ENCODE results near the gene ITPRID2. TPM values are rescaled to one million over a fixed set of nuclear protein-coding genes. Genes with fewer than 3 reads are reported as not detected.

The ITPRID2 gene
- total RNA-seq, 2 donors from 2014 or later = 111 to 136 TPM

DNA sequence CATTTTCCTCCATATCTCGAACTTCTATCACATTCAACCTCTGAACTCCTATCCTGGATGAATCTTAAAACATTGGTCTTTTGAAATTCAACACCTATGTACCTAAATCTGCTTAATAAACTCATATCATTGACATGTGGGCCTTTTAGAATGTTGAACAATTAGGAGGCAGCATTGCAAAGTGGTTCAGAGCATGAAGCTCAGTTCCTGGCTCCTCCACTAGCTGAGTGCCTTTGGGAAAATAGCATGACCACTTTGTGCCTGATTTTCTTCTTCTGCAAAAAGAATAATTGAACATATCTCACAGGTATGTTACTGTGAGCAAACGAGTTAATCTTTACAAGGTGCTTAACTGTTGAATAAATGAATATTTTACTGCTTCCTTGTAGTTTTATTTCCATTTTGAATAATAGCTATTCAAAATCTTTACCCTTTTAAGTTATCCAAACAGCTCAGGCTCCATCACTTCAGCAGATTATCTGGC is 14.3 kb upstream of the ITPRID2 start:
- intact Hi-C loops (cut with DNase I) = no loop called here
- DNase-seq (ENCODE audit: low spot score) = no peak

DNA sequence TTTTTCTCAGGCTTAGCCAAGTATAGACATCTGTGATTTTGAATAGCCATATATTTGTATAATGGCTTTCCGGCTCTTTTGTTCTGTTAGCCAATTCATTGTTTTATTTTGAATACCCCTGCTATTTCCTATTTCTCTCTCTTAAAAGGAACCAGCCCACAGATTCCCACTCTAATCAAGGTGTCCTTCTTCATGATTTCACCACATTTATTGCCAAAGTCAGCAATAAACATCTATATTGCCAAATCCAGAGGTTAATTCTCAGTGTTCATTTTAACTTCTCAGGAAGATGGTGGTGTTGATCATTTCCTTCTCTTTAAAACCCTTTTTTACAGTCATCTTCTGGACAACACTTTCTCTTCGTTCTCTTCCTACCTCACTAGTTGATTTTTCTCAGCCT is 13.1 kb upstream of the ITPRID2 start:
- no peak for DNase-seq (ENCODE audit: low spot score)
- intact Hi-C loops (cut with DNase I) = no loop called here

DNA sequence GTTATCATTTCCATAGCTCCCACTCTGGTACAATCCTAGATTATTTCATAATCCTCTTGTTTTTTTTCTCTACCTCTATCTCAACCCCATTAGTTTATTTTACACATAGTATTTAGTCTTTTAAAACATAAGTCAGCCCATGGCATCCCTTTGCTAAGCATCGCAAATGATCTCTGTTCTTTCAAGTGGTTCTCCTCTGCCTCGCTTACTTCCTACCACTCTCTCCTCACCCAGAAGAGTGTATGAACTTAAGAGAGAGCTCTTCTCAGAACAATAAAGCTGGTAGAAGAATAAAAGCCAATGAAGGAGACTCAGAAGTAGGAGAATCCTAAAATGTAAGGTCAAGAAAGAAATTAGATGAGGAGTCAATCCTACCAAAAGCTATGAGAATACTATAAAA is 12.2 kb upstream of the ITPRID2 start:
- DNase-seq (ENCODE audit: low spot score) = no peak

DNA sequence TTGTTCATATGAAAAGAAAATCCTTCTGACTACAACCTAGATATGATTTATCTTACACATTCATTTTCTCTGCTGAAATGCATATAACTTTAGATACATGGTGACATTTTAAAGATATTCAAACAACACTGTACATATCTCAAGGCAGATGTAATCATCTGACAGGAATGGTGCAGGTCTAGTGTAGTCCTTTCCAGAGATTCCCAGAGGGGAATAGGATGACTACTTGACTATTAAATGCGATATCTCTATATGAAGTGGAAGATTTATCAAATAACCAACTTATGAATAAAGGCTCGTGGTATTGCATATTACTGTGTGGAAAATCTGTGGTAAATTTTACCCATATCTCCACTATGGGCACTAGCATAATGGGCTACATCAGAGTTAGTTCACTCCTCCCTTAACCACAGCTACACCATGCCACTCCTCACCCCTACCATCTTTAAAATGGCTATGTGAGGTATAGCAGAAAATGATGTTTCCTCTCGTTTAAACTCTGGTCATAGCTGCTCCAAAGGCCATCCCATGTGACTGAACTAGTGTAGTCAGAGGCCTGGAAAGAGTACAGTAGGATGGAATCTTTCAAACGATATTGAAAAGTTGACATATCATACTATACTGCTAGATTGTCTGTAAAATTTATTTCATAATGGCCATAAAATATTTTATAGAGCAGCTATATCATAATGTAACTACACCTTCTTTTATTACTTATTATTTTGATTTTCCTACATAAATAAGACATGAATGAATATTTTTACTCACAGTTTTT is 9.1 kb upstream of the ITPRID2 start:
- intact Hi-C loops (cut with DNase I) = no loop called here
- no peak for DNase-seq (ENCODE audit: low spot score)

More for the DNA sequence above, 12.2 kb upstream of the ITPRID2 start:
- intact Hi-C loops (cut with DNase I) = no loop called here

DNA sequence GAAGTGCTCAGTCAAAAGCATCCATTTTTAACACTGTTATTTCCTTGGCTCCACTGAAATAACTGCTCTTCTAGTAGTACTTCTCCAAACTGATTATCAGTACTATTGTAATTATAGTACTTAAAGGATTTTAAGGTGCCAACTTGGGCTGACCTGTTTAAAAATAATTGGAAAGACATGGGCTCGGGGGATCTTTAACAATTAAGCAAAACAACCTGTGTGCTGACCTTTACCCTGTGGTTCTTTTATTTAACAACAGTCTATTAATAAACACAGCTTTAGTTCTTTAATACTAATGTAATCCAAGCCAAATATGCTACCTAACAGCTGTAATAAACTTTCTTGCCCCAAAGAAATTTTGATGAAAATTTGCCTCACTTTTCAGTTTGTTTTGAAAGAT is 6.9 kb upstream of the ITPRID2 start:
- DNase-seq (ENCODE audit: low spot score) = no peak
- intact Hi-C loops (cut with DNase I) = no loop called here

DNA sequence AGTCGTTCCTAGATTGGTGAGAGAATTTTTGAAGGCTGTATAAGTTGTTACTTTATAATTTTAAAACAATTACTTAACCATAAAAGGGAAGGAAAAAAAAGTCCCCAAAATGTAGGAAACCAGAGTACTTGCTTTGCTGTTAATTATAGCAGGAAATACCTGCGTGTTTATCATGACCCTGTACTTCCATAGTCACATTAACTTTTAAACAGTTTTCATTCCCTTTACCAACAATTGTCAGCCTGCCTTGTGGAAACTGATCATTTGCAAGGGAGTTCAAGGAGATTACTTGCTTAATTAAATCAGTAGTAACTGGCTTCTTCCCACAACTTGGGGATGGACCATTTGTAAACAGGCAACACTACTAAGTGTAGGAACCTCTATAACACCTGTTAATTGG is 6.4 kb upstream of the ITPRID2 start:
- DNase-seq (ENCODE audit: low spot score) = no peak
- intact Hi-C loops (cut with DNase I) = no loop called here

DNA sequence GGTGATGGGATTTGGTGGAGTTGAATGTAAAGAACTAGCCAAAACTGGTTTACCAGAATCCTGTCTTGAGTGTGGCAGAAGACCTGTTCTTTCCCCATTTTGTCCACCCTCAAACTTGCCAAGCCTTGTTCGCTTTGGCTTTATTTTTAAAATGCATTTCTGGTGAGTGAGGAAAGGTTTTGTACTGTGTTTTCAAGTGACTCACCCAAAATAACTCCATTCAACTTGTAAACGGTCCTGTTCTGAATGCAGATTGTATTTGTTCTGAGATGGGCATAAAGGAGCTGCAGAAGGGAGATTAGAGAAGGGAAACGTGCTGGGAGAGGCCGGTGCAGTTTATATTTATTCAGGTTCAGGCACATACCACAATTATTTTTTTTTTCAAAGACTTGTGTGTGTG is 5.3 kb upstream of the ITPRID2 start:
- intact Hi-C loops (cut with DNase I) = no loop called here
- no peak for DNase-seq (ENCODE audit: low spot score)

DNA sequence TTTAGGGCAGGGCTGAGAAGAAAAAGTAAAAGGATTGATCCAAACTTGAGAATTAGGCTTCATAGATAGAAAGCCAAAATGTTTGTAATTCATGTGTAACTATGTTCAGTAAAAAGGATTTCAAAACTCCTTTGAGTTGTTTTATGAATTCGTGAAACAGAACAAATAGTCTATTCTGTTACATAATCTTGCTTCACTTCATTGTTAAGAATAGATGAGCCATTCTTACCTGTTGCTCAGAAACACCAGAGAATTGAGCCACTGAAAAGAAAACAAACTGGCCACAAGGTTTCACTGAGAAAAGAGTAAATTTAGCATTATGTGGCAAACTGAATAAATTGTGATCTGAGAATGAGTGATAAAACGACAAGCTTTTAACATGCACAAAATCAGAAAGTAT is 4.5 kb upstream of the ITPRID2 start:
- DNase-seq (ENCODE audit: low spot score) = no peak
- intact Hi-C loops (cut with DNase I) = no loop called here

DNA sequence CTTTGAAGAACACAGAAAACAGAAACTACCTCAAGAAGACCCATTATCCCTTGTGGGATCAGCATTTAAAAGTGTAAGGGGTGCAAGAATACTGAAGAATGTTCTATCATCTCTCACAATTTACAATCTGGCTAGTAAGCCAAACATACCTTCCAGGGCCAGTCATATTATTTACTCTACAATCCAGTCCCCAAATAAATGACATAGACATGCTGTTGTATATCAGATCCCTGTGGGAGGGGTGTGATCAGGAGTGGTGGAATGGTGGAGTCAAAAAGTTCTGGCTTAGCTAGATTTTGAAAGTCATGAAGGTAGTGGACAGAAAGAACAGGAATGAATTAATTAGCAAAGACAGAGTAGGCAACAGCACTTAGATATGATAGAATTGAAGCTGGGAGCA is 1.8 kb upstream of the ITPRID2 start:
- DNase-seq (ENCODE audit: low spot score) = no peak
- intact Hi-C loops (cut with DNase I) = no loop called here

DNA sequence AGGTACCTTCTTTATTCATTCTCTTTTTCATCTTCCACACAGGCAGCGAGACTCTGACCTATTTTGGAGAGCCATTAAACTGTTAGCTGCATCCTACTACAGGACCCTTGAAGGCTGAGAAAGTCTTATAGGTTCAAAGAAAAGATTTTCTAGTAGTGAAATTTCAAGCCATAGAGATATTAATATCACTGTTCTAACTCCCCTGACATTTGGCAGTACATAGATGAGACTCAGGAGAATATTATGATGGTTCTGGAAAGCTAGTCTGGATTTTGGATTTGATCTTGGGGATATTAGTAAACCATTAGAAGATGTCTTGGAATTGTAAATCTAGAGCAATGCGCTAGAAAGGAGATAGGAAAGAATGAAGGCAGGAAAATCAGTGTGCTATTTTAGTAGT is 1.3 kb upstream of the ITPRID2 start:
- intact Hi-C loops (cut with DNase I) = no loop called here
- DNase-seq (ENCODE audit: low spot score) = no peak

DNA sequence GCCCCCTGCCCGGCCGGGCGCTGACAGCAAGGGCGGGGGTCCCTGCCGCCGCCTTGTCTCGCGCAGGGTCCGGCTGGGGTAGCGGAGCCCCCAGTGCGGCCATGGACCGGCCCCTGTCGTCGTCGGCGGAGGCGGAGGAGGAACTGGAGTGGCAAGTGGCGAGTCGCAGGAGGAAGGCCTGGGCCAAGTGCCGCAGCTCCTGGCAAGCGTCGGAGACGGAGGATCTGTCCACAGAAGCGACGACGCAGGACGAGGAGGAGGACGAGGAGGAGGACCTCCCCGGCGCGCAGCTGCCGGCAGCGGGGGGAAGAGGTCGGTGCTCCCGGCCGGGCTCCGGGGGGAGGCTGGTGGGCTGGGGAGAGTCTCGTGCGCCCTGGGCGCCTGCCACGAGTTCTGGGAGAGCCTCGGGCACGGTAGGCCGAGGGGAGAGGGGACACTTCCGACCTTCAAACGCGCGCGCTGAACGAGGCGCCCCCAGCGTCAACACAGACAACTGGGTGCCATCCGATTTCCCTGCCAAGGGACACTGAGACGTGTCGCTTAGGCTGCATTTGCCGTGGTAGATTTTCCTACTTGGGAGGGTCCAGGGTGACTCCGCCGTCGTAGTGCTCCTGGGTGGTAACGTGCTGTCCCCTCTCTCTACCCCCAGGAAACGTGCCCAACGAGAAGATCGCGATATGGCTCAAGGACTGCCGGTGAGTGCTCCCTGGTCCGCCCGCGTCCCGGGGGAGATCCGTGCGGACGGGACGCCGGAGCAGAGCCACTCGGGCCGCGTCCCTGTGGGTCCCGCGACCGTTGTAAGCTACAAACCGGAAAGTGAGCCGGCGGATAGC is 652 bp downstream of the ITPRID2 start:
- intact Hi-C loops (cut with DNase I) = no loop called here
- peak; percentile 92 for DNase-seq (ENCODE audit: low spot score)

DNA sequence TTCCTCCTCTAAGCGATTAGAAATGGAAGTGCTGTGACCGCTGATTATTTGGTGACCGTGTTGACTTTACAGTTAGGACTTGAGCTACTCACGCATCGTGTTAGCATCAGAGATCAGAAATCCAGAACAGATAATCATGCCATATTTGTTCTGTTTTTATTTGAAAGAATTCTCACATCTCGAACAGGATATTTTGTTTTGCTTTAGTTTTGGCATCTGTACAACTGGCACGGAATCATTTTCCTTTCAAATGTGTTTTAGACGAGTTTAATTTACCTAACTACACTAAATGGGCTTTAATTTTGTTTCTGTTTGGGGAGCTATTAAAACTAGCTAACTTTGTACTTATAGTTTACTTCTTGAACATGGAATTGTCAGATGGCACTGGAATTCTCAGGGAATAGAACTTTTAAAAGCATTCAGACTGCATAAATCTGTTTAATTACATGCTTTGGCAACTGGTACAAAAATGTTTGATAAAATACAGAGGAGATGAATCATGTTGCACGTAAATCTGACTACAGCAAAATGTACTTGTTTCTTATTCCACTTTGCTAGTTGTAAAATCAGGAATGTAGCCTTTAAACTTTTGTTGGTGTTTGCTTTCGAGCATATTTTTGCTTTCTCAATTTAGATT is 1.4 kb downstream of the ITPRID2 start:
- intact Hi-C loops (cut with DNase I) = no loop called here
- DNase-seq (ENCODE audit: low spot score) = no peak

DNA sequence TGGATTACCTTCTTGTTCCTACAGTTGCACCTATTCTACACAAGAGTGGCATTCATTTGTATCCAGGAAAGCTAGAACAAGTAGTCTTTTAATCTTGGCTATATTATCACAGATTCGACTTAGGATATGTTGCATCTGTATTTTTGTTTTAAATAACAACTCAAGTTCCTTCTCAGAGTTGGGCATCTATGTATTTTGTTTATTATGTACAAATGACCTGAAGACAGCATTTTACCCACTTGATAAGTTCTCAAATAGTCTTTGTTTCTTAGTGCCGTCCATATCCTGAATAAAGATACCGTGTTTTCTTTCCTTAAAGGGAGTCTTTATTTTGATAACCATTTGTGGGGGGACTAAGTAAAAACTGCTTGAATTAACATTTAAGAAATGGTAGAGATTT is 2.9 kb downstream of the ITPRID2 start:
- DNase-seq (ENCODE audit: low spot score) = no peak
- intact Hi-C loops (cut with DNase I) = no loop called here

DNA sequence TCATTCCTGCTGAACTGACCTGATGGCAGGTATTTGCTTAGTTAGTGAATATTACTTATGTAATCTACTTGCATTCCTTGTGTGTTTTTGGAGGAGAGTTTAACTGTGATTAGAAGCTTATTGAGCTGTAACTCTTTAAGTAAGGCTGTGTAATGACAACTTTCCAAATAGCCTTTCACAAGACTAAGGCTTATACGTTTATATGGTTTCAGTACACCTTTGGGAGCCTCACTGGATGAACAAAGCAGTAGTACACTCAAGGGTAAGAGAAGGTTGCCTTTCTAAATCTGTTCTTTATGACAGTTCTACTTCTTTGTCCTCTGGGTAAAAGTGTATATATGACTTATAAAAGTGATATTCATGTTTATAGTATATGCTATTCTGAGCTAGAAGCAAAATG is 4.3 kb downstream of the ITPRID2 start:
- intact Hi-C loops (cut with DNase I) = no loop called here
- DNase-seq (ENCODE audit: low spot score) = no peak

DNA sequence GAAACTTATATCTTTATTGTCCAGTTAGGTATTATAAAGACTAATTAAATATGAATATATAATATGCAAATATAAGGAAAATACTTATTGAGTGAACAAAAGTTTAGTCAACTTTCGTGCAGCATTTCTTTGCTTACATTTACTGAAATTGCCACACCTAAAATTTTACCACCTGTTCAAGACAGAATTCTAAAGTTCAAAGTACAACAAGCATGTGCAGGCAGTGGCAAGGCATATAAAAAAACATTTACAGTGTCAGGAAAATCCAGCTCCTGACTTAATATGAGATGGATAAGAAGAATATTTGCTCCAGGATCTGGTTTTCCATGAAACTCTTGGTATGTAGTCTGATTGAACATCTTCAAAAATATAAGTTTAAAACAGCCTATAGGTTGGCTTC is 4.8 kb downstream of the ITPRID2 start:
- intact Hi-C loops (cut with DNase I) = no loop called here

DNA sequence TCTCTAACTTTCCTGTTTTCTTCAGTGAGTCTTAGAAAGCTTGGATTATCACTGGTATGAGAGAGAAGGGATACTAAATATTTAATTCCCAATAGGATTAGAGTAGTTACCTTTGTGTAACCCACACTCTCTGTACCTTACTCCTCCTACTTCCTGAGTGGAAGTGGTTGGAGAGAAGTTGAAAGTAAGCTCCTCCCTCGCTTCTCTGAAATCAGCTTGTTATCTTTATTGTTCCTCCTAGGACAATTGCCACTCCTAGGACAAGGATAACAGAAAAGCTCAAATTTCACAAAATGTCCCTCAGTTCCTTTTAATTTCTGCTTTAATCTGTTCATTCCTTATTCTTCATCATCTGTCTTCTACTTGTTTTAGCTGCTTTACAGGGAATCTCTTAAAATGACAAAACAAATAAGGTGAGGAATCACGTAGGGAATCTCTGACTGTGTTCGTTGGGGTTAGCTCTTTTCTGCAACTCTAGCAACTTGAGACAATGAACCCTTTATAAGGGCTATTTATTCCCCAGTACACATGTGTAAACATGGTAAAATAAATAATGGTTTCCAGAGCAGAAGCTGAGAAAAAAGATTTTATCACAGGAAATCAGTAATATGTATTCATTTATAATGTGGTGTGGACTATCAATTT is 8.6 kb downstream of the ITPRID2 start:
- intact Hi-C loops (cut with DNase I) = loop anchor here in 1 of 2 donors (10.0 kb wide), 1 partner anchor 155 kb away; no protein-coding TSS in a partner anchor
- no peak for DNase-seq (ENCODE audit: low spot score)

More for the DNA sequence above, 4.8 kb downstream of the ITPRID2 start:
- DNase-seq (ENCODE audit: low spot score) = no peak

DNA sequence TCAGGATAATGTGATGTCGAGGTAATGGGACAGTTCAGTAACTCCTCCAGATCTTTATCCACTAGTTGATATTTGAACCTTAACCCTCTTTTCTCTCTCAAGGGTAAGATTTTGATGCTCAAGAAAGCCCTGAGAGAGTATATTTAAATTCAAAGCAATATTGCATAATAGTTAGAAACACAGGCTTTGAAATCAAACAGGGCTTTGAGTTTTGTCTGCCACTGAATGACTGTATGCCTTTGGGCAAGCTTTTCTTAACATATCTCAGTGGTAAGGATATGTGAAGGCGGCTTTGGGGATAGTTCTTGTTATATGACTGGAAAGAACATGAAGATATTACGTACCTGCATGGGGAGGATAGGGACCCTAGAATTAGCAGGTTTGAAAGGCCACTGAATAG is 11.1 kb downstream of the ITPRID2 start:
- intact Hi-C loops (cut with DNase I) = loop anchor here in 1 of 2 donors (10.0 kb wide), 1 partner anchor 158 kb away; no protein-coding TSS in a partner anchor
- no peak for DNase-seq (ENCODE audit: low spot score)

DNA sequence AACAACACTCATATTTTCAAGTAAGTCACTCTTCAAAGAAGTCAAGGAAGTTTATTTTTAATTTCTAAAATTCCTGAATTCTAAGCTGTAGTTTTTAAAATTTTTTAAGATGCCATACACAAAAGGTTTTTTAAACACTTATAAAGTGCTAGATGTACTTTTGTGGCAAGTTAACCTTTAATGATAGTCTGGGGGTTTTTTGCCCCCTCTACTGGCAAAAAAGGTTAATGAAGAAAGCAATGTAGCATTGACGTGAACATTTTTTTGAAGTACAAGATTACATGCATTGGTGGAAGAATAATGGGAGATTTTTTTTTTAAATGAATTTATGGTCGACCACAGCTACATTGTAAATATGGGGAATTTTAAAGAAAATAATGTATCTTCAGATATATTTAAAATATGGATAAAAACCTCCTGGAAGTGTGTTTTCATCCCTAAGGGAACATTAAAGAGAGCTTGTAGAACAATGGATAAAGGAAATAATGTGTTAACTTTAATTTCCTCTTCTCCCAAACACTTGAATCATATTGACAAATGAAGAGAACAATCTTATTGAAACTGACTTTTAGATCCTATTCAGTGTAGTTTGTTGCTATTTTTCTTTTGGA is 12.6 kb downstream of the ITPRID2 start:
- DNase-seq (ENCODE audit: low spot score) = no peak

DNA sequence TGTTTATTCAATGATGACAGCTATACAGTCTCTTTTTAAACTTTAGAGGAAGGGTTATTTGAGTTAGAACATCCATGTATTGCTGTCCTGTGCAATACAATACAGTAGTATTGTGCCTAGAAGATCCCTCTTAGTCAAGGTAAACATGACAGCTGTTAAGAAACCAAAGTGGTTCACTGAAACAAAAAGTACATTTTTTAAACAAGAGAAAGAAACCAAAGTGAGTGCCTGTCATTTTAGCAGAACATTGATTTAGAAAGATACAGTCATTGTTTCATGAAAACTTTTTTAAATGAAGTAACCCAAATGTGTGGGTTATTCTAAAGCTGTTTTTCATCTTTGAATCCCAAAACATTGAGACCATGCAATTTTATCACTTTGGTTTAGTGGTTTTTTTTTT is 15.5 kb downstream of the ITPRID2 start:
- no peak for DNase-seq (ENCODE audit: low spot score)
- intact Hi-C loops (cut with DNase I) = loop anchor here in 1 of 2 donors (10.0 kb wide), 1 partner anchor 162 kb away; no protein-coding TSS in a partner anchor

More for the DNA sequence above, 12.6 kb downstream of the ITPRID2 start:
- intact Hi-C loops (cut with DNase I) = loop anchor here in 1 of 2 donors (10.0 kb wide), 1 partner anchor 159 kb away; no protein-coding TSS in a partner anchor
